ENCODE results near the gene DDIT4. TPM values are rescaled to one million over a fixed set of nuclear protein-coding genes. Genes with fewer than 3 reads are reported as not detected.

Gene DDIT4, protein sequence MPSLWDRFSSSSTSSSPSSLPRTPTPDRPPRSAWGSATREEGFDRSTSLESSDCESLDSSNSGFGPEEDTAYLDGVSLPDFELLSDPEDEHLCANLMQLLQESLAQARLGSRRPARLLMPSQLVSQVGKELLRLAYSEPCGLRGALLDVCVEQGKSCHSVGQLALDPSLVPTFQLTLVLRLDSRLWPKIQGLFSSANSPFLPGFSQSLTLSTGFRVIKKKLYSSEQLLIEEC
- total RNA-seq (2012; rRNA removed) (108 and 110 TPM in 2 replicates), polyA plus RNA-seq (2012; rRNA removed) (31.0 and 59.6 TPM in 2 replicates), Bru-seq, nascent RNA (percentile 83 among the genes with signal in this experiment), BruChase-seq, experiment 1, labeled RNA remaining after a 6-hour chase (percentile 87 among the genes with signal in this experiment), BruChase-seq, experiment 2, labeled RNA remaining after a 2-hour chase (percentile 85 among the genes with signal in this experiment)
- polyA plus RNA-seq (2012; cell fraction: cytosol; rRNA removed): 38.8 and 80.6 TPM in 2 replicates
- polyA plus RNA-seq (2012; cell fraction: nucleus; rRNA removed; ENCODE audit: low replicate concordance): 80.3 and 93.3 TPM in 2 replicates
- long read RNA-seq, transcript DDIT4-201 (3 exons, 1,748 nt): major isoform, 346 of 391 reads
- long read RNA-seq, transcript DDIT4-203 (2 exons, 753 nt): minor isoform, 11 of 391 reads
- long read RNA-seq, partial matches to known transcripts: 0 of 391 reads
- long read RNA-seq, other reads (novel, unspliced or antisense): 34 of 391 reads

DNA sequence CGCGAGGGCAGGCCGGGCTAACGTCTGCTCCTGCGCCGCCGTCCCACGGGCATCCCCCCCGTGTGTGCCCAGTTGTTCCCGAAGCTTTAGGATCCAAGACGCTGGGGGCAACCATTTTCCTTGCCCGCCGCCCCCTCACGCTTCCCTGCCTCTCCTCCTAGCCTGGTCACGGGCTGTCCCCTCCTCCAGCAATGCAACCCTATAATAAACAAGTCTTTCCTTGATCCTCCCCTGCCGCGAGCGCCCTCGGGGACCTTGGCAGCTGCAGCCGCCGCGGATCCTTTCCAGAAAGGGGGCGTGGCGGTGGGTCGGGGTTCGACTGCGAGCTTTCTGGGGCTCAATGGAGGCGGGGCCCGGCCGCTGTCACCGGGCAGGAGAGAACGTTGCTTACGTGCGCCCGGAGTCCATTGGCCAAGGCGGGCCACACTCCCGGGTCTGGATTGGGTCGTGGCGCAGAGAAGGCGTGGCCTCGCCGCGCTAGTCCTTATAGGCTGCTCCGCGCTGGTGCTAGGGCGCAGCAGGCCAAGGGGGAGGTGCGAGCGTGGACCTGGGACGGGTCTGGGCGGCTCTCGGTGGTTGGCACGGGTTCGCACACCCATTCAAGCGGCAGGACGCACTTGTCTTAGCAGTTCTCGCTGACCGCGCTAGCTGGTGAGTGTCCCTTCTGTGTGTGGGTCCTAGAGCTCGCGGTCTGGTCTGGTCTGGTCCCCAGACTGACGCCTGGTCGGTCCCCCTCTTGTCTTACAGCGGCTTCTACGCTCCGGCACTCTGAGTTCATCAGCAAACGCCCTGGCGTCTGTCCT, at the start of gene DDIT4:
Gene DDIT4, plus strand, starts transcription at position 515 of the 803 bp plus-strand sequence. CDS start 293 bp downstream, outside the sequence.
- dilution Hi-C loops (cut with HindIII; ENCODE audit: low sequenced_read_pairs, unreplicated experiment): no loop called here
- H3K9me3 ChIP-seq (ENCODE audit: control insufficient read depth, insufficient read depth, low read length): no peaks in the 10 kb centered on the region
- peaks cover 7% of the 10 kb centered on the region for H3K4me1 ChIP-seq (ENCODE audit: control insufficient read depth, insufficient read depth, low read length)
- H3K79me1 ChIP-seq (ENCODE audit: low read depth in 1 of 2, low read length in 2 of 2): peaks cover 10 to 27% of the 10 kb centered on the region in 2 experiments; a peak in 3 of 4 replicates
- peak within 1 kb of the TSS; percentile 100 for H3K14ac ChIP-seq (replicated peaks; ENCODE audit: low read depth, low read length)
- H4K20me1 ChIP-seq (ENCODE audit: insufficient read depth, low read length): peaks cover 38% of the 10 kb centered on the region
- intact Hi-C loops (cut with micrococcal nuclease): loop anchor here (1.0 to 2.0 kb wide), 5 partner anchors 12 to 64 kb away; no protein-coding TSS in a partner anchor
- peak within 1 kb of the TSS; percentile 84 for H3K4me2 ChIP-seq (ENCODE audit: low read depth, low read length)
- DNase-seq: peak; percentile 99
- H2BK15ac ChIP-seq (ENCODE audit: low read depth, low read length): peak within 1 kb of the TSS; percentile 98; the same call in 2 of the 3 replicates
- CTCF ChIA-PET: interaction anchor here (0.8 to 1.6 kb wide), 3 partner anchors 14 to 377 kb away, joined by 3 to 8 read pairs (median 4); no protein-coding TSS in a partner anchor
- H2BK5ac ChIP-seq (ENCODE audit: low read depth, low read length, poor library complexity, severe bottlenecking): peak within 1 kb of the TSS; percentile 97
- H3K9me1 ChIP-seq (ENCODE audit: insufficient read depth, low read length): peaks cover 13% of the 10 kb centered on the region; the same call in 1 of the 2 replicates
- WGBS, 2 experiments (ENCODE audit: extremely low coverage in 2 of 2, insufficient read length in 1 of 2): 0% methylated on average over 49 of the region's 67 CpGs; no CpG with 5 or more reads in 1 of the 2 experiments
- H2AK5ac ChIP-seq (ENCODE audit: low read depth, low read length): peak within 1 kb of the TSS; percentile 99
- H3K36me3 ChIP-seq (ENCODE audit: control insufficient read depth, insufficient read depth, low read length): peaks cover 24% of the 10 kb centered on the region
- H3K9ac ChIP-seq (ENCODE audit: low read depth, low read length): peak within 1 kb of the TSS; percentile 98
- peak within 1 kb of the TSS; percentile 95 for H3K18ac ChIP-seq (ENCODE audit: low read depth, low read length)
- POLR2A ChIA-PET (ENCODE audit: unreplicated experiment): interaction anchor here (0.6 to 1.4 kb wide), 4 partner anchors 13 to 52 kb away, joined by 3 to 8 read pairs (median 7); no protein-coding TSS in a partner anchor
- H2BK20ac ChIP-seq (ENCODE audit: low read depth, low read length): peak within 1 kb of the TSS; percentile 96
- peak within 1 kb of the TSS; percentile 96 for H4K5ac ChIP-seq (ENCODE audit: low read depth, low read length)
- H2BK120ac ChIP-seq (ENCODE audit: low read depth, low read length): peak within 1 kb of the TSS; percentile 100
- H4K8ac ChIP-seq (ENCODE audit: low read depth in 2 of 2, low read length in 2 of 2): peak within 1 kb of the TSS; percentile 90 to 98
- H3K4ac ChIP-seq (ENCODE audit: low read depth, low read length): peak within 1 kb of the TSS; percentile 100
- no peaks in the 10 kb centered on the region for H3K27me3 ChIP-seq (ENCODE audit: control insufficient read depth, insufficient read depth, low read length)
- in situ Hi-C loops (cut with MboI; ENCODE audit: low sequenced_read_pairs): no loop called here
- H2AK9ac ChIP-seq (replicated peaks; ENCODE audit: low read depth, low read length, poor library complexity): peak within 1 kb of the TSS; percentile 100
- H3K27ac ChIP-seq (ENCODE audit: insufficient read depth, low read length): peak within 1 kb of the TSS; percentile 98
- peak within 1 kb of the TSS; percentile 80 for H3K4me3 ChIP-seq (ENCODE audit: insufficient read depth, low read depth, low read length)
- ATAC-seq (ENCODE audit: low read depth): peak; percentile 83
- peak within 1 kb of the TSS; percentile 100 for H3K23ac ChIP-seq (ENCODE audit: low read depth, low read length)
- peak within 1 kb of the TSS; percentile 100 for H3K56ac ChIP-seq (ENCODE audit: extremely low read depth, insufficient read depth, low read length)
- BruUV-seq (replicated peaks): no TSS peak
- H2AFZ ChIP-seq (replicated peaks; ENCODE audit: low read length, poor library complexity): peak within 1 kb of the TSS; percentile 91
- H4K91ac ChIP-seq (ENCODE audit: insufficient read depth, low read depth, low read length): peak within 1 kb of the TSS; percentile 100
- peak; percentile 99 for TF ChIP-seq POLR2A (IDR thresholded peaks at IDR 0.05; ENCODE audit: low read depth, low read length)
- peak; percentile 14 for TF ChIP-seq RAD21 (IDR thresholded peaks at IDR 0.05; ENCODE audit: low read length)
- no peak for TF ChIP-seq NFE2L2 (IDR thresholded peaks at IDR 0.05; ENCODE audit: low read depth, low read length)
- TF ChIP-seq, protein P1, sequence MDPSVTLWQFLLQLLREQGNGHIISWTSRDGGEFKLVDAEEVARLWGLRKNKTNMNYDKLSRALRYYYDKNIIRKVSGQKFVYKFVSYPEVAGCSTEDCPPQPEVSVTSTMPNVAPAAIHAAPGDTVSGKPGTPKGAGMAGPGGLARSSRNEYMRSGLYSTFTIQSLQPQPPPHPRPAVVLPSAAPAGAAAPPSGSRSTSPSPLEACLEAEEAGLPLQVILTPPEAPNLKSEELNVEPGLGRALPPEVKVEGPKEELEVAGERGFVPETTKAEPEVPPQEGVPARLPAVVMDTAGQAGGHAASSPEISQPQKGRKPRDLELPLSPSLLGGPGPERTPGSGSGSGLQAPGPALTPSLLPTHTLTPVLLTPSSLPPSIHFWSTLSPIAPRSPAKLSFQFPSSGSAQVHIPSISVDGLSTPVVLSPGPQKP (IDR thresholded peaks at IDR 0.05; ENCODE audit: borderline replicate concordance, low read depth, low read length): no peak
- TF ChIP-seq FOS (IDR thresholded peaks at IDR 0.05; ENCODE audit: low read depth, low read length): no peak
- TF ChIP-seq, protein P2, sequence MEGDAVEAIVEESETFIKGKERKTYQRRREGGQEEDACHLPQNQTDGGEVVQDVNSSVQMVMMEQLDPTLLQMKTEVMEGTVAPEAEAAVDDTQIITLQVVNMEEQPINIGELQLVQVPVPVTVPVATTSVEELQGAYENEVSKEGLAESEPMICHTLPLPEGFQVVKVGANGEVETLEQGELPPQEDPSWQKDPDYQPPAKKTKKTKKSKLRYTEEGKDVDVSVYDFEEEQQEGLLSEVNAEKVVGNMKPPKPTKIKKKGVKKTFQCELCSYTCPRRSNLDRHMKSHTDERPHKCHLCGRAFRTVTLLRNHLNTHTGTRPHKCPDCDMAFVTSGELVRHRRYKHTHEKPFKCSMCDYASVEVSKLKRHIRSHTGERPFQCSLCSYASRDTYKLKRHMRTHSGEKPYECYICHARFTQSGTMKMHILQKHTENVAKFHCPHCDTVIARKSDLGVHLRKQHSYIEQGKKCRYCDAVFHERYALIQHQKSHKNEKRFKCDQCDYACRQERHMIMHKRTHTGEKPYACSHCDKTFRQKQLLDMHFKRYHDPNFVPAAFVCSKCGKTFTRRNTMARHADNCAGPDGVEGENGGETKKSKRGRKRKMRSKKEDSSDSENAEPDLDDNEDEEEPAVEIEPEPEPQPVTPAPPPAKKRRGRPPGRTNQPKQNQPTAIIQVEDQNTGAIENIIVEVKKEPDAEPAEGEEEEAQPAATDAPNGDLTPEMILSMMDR (conservative IDR thresholded peaks at IDR 0.05; ENCODE audit: low read depth, low read length): 0 out of 2 replicates have a peak, but pooled peaks have one; percentile 0
- TF ChIP-seq SMC3 (IDR thresholded peaks at IDR 0.05; ENCODE audit: low read depth, low read length): 0 out of 2 replicates have a peak, but pooled peaks have one; percentile 15
- TF ChIP-seq MXI1 (IDR thresholded peaks at IDR 0.05; ENCODE audit: borderline replicate concordance, low read depth, low read length): peak; percentile 83; the same call in 1 of the 2 replicates
- peak; percentile 86 for TF ChIP-seq RFX5 (IDR thresholded peaks at IDR 0.05; ENCODE audit: low read depth, low read length)
- no peak for TF ChIP-seq CEBPB (IDR thresholded peaks at IDR 0.05; ENCODE audit: low read depth, low read length)
- TF ChIP-seq MAZ (IDR thresholded peaks at IDR 0.05; ENCODE audit: borderline replicate concordance, low read depth, low read length): peak; percentile 39; the same call in 1 of the 2 replicates
